Rectal smooth muscle tissue (tissue), 1 donor: ENCODE data around the gene EPS15.

Experiments
- H3K27ac ChIP-seq: one replicate; pipeline ENCODE4 v1.7.0; 2013; ENCODE audit warnings: low read depth, low read length, inconsistent platforms
- H3K27me3 ChIP-seq: one replicate; pipeline ENCODE4 v1.7.0; 2013; ENCODE audit warnings: low read length; ENCODE audit not compliant: control insufficient read depth, insufficient read depth
- H3K36me3 ChIP-seq: one replicate; pipeline ENCODE4 v1.7.0; 2013; ENCODE audit warnings: low read length; ENCODE audit not compliant: control insufficient read depth, insufficient read depth
- H3K4me1 ChIP-seq: one replicate; pipeline ENCODE4 v1.7.0; 2013; ENCODE audit warnings: low read length; ENCODE audit not compliant: control insufficient read depth, insufficient read depth
- H3K4me3 ChIP-seq: one replicate; pipeline ENCODE4 v1.7.0; 2013; ENCODE audit warnings: low read length
- H3K9ac ChIP-seq: one replicate; pipeline ENCODE4 v1.7.0; 2013; ENCODE audit warnings: low read length

Gene EPS15

GRCh38 chr1:51359879-51360278 is 159.2 kb downstream of the EPS15 start:
- peaks cover 3% of the 10 kb centered on the region for H3K36me3 ChIP-seq
- H3K9ac ChIP-seq: no peak overlapping the region
- H3K4me3 ChIP-seq: no peak overlapping the region

GRCh38 chr1:51355382-51355781 is 163.7 kb downstream of the EPS15 start:
- no peak overlapping the region for H3K4me3 ChIP-seq
- H3K27me3 ChIP-seq: no peaks in the 10 kb centered on the region
- H3K36me3 ChIP-seq: no peaks in the 10 kb centered on the region
- no peak overlapping the region for H3K9ac ChIP-seq
- H3K27ac ChIP-seq: no peak overlapping the region
- no peaks in the 10 kb centered on the region for H3K4me1 ChIP-seq

More at GRCh38 chr1:51359879-51360278, 159.2 kb downstream of the EPS15 start:
- H3K27me3 ChIP-seq: no peaks in the 10 kb centered on the region
- no peaks in the 10 kb centered on the region for H3K4me1 ChIP-seq
- H3K27ac ChIP-seq: no peak overlapping the region

- Histone ChIP-seq H3K9ac (no peak overlapping the region), H3K4me1 (no peaks in the 10 kb centered on the region), H3K27ac (no peak overlapping the region), H3K27me3 (no peaks in the 10 kb centered on the region), H3K36me3 (no peaks in the 10 kb centered on the region), H3K4me3 (no peak overlapping the region)
Measured at GRCh38 chr1:51354416-51354815, 164.7 kb downstream of the EPS15 start.

GRCh38 chr1:51351907-51352306 is 167.2 kb downstream of the EPS15 start:
- Histone ChIP-seq H3K4me3 (no peak overlapping the region), H3K4me1 (no peaks in the 10 kb centered on the region), H3K9ac (no peak overlapping the region), H3K36me3 (no peaks in the 10 kb centered on the region), H3K27me3 (no peaks in the 10 kb centered on the region), H3K27ac (no peak overlapping the region)

GRCh38 chr1:51349862-51350261 is 169.2 kb downstream of the EPS15 start:
- Histone ChIP-seq H3K4me3 (no peak overlapping the region), H3K4me1 (no peaks in the 10 kb centered on the region), H3K9ac (no peak overlapping the region), H3K27ac (no peak overlapping the region), H3K36me3 (no peaks in the 10 kb centered on the region), H3K27me3 (peaks cover 3% of the 10 kb centered on the region)

- H3K4me3 ChIP-seq: no peak overlapping the region
- no peaks in the 10 kb centered on the region for H3K36me3 ChIP-seq
- H3K4me1 ChIP-seq: no peaks in the 10 kb centered on the region
- no peak overlapping the region for H3K9ac ChIP-seq
- no peak overlapping the region for H3K27ac ChIP-seq
- peaks cover 12% of the 10 kb centered on the region for H3K27me3 ChIP-seq
Measured at GRCh38 chr1:51348147-51348527, 170.9 kb downstream of the EPS15 start.

GRCh38 chr1:51347398-51348146 is 171.5 kb downstream of the EPS15 start:
- H3K27me3 ChIP-seq: peaks cover 14% of the 10 kb centered on the region
- no peak overlapping the region for H3K9ac ChIP-seq
- H3K27ac ChIP-seq: no peak overlapping the region
- no peaks in the 10 kb centered on the region for H3K36me3 ChIP-seq
- H3K4me3 ChIP-seq: no peak overlapping the region
- H3K4me1 ChIP-seq: no peaks in the 10 kb centered on the region

- no peaks in the 10 kb centered on the region for H3K4me1 ChIP-seq
- H3K27ac ChIP-seq: no peak overlapping the region
Measured at GRCh38 chr1:51346086-51346942, 172.8 kb downstream of the EPS15 start.

GRCh38 chr1:51345300-51345687 is 173.8 kb downstream of the EPS15 start:
- Histone ChIP-seq H3K36me3 (no peaks in the 10 kb centered on the region), H3K27me3 (peaks cover 14% of the 10 kb centered on the region), H3K4me3 (no peak overlapping the region), H3K4me1 (no peaks in the 10 kb centered on the region), H3K9ac (no peak overlapping the region), H3K27ac (no peak overlapping the region)

More at GRCh38 chr1:51346086-51346942, 172.8 kb downstream of the EPS15 start:
- no peak overlapping the region for H3K4me3 ChIP-seq
- H3K27me3 ChIP-seq: peaks cover 14% of the 10 kb centered on the region
- no peak overlapping the region for H3K9ac ChIP-seq
- H3K36me3 ChIP-seq: no peaks in the 10 kb centered on the region

- no peak overlapping the region for H3K27ac ChIP-seq
- H3K9ac ChIP-seq: no peak overlapping the region
- peak overlapping the region; percentile 17 for H3K4me3 ChIP-seq
Measured at GRCh38 chr1:51344602-51345299, 174.3 kb downstream of the EPS15 start.

GRCh38 chr1:51344276-51344601 is 174.8 kb downstream of the EPS15 start:
- H3K4me3 ChIP-seq: peak overlapping the region; percentile 17
- H3K27ac ChIP-seq: no peak overlapping the region
- no peaks in the 10 kb centered on the region for H3K36me3 ChIP-seq
- H3K4me1 ChIP-seq: no peaks in the 10 kb centered on the region
- H3K9ac ChIP-seq: no peak overlapping the region
- H3K27me3 ChIP-seq: peaks cover 14% of the 10 kb centered on the region

More at GRCh38 chr1:51344602-51345299, 174.3 kb downstream of the EPS15 start:
- H3K27me3 ChIP-seq: peaks cover 14% of the 10 kb centered on the region
- no peaks in the 10 kb centered on the region for H3K4me1 ChIP-seq
- no peaks in the 10 kb centered on the region for H3K36me3 ChIP-seq

- no peak overlapping the region for H3K27ac ChIP-seq
- no peak overlapping the region for H3K4me3 ChIP-seq
- no peaks in the 10 kb centered on the region for H3K36me3 ChIP-seq
- peaks cover 14% of the 10 kb centered on the region for H3K27me3 ChIP-seq
- no peak overlapping the region for H3K9ac ChIP-seq
- H3K4me1 ChIP-seq: no peaks in the 10 kb centered on the region
Measured at GRCh38 chr1:51343624-51344023, 175.4 kb downstream of the EPS15 start.
